HUES64 (cell line): ENCODE results near the gene PNO1.
A peak's percentile ranks its signal among the peaks of the same experiment; 100 is the strongest.

ENCODE experiments used
- H3K27ac ChIP-seq: 2 replicates; pipeline ENCODE4 v1.7.0; 2013; ENCODE audit warnings: low read depth, low read length, inconsistent platforms
- H3K27me3 ChIP-seq: 2 replicates; pipeline ENCODE4 v1.6.1; 2013; ENCODE audit warnings: mild to moderate bottlenecking, low read length; ENCODE audit not compliant: insufficient read depth
- H3K36me3 ChIP-seq: 2 replicates; pipeline ENCODE4 v1.6.1; 2013; ENCODE audit warnings: mild to moderate bottlenecking, low read length; ENCODE audit not compliant: insufficient read depth
- H3K4me1 ChIP-seq: 2 replicates; pipeline ENCODE4 v1.6.1; 2013; ENCODE audit warnings: mild to moderate bottlenecking, low read length, moderate library complexity; ENCODE audit not compliant: insufficient read depth
- H3K4me3 ChIP-seq: 2 replicates; pipeline ENCODE4 v1.5.1; 2013; ENCODE audit warnings: mild to moderate bottlenecking, low read length, moderate library complexity
- H3K9ac ChIP-seq: 2 replicates; pipeline ENCODE4 v1.6.1; 2013; ENCODE audit warnings: mild to moderate bottlenecking, low read depth, low read length
- H3K9me3 ChIP-seq: 2 replicates; pipeline ENCODE4 v1.6.1; 2013; ENCODE audit warnings: low read depth, low read length; ENCODE audit not compliant: insufficient read depth
- WGBS: fragments of 150-250, 120-280 bp; methylation state at CpG from one replicate; pipeline ENCODE4 v1.1.7; 2013; ENCODE audit warnings: missing lambda C conversion rate; 5-methylcytosine and 5-hydroxymethylcytosine counted together

Gene PNO1

DNA sequence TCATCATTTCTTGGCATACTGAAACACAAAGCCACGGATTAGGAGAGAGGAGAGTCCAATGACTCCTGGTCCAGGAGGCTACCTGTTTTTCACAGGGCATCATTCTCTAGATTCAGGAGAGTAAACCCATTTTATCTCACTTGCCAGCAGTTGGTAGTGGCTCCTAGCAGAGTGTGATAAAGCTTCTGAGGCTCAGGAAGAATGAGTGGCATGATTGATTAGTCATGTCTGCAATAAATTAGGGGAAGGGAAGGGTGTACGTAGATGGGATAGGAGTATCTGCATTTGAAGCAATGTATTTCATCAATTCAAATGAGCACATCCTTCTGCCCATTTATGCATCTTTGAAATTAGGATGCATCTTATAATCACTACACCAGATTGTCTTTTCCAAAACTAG, 31.1 kb upstream of the PNO1 start:
- 81% methylated on average over 2 of the region's 2 CpGs for WGBS

DNA sequence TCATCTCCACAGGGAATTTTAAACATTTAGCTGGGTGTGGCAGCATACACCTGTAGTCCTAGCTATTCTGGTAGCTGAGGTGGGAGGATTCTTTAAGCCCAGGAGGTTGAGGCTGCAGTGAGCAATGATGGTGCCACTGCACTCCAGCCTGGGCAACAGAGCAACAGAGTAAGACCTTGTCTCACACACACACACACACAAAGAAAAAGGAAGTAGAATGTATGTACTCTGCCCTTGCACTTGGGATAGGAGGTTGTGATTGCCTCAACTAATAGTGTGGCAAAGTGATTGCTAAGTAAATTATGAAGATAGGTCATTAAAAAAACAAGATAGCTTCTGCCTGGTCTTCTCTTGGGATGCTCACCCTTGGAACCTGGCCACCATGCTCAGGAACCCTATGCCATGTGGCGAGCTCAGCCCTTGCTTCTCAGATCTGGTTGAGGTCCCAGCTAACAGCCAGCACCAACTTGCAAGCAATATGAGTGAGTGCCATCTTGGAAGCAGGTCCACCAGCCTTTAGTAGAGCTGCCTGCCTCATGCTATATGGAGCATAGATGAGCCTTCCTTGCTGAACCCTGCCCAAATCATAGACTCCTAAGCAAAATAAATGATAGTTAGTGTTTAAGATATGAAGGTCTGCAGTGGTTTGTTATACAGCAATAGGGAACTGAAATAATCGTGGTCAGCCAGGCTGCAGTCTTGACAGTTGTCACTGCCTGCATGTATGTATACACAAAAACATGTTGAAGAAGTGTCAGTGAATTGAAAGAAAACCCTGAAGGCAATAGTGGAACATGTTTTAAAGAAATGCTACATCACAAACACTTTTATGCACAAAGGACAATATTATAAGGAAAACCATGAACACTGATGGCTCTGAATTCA, 30.1 kb upstream of the PNO1 start:
- 47% methylated on average over 2 of the region's 2 CpGs for WGBS
- Histone ChIP-seq H3K4me1 (no peaks in the 10 kb centered on the region), H3K27ac (no peak overlapping the region), H3K9ac (no peak overlapping the region), H3K9me3 (no peaks in the 10 kb centered on the region), H3K36me3 (peaks cover 6% of the 10 kb centered on the region; the same call in 1 of the 2 replicates), H3K27me3 (no peaks in the 10 kb centered on the region), H3K4me3 (no peak overlapping the region)

More for the DNA sequence above, 31.1 kb upstream of the PNO1 start:
- Histone ChIP-seq H3K4me1 (no peaks in the 10 kb centered on the region), H3K4me3 (no peak overlapping the region), H3K9me3 (no peaks in the 10 kb centered on the region), H3K36me3 (no peaks in the 10 kb centered on the region), H3K27ac (no peak overlapping the region), H3K9ac (no peak overlapping the region), H3K27me3 (no peaks in the 10 kb centered on the region)

DNA sequence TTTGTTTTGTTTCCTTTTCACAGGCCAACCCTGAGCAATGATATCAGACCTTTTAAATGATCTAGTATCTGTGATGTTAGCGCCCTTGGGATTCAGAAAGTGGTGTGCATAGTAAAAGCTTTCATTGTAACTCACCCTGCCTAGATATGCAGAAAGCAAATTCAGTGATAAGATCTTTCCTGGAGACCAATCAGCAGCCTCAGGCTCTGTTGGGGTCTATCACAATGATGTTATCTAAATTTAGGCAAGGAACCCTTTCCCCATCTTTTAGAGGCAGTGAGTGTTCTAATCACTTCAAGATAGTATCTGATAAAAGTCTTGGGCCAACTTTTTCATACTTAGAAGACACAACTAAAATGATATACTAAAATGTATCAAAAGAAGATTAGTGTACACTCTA, 23.6 kb upstream of the PNO1 start:
- Histone ChIP-seq H3K9ac (no peak overlapping the region), H3K9me3 (no peaks in the 10 kb centered on the region), H3K36me3 (peaks cover 54% of the 10 kb centered on the region), H3K27me3 (no peaks in the 10 kb centered on the region), H3K4me3 (no peak overlapping the region), H3K27ac (no peak overlapping the region), H3K4me1 (no peaks in the 10 kb centered on the region)
- 90% methylated on average over 1 of the region's 1 CpG for WGBS

DNA sequence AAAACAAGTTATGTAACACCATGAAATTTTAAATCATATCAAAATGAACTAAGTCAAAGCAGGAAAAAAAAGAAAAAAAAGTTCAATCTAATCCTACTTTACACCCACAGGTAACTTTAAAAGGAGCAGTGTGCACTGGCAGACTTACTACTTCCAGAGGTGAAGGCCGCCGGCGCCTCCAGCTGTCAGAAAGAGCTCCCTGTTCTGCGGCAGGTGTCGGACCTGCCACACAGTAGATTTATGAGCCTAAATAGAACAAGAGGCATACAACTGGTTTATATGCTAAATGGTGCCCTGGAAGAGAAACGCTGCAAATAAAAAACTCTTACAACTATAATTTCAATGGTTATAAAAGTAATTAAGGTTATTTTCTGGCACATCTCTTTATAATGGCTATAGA, 23.1 kb upstream of the PNO1 start:
- WGBS: 96% methylated on average over 5 of the region's 6 CpGs
- Histone ChIP-seq H3K36me3 (peaks cover 57% of the 10 kb centered on the region), H3K4me3 (no peak overlapping the region)

DNA sequence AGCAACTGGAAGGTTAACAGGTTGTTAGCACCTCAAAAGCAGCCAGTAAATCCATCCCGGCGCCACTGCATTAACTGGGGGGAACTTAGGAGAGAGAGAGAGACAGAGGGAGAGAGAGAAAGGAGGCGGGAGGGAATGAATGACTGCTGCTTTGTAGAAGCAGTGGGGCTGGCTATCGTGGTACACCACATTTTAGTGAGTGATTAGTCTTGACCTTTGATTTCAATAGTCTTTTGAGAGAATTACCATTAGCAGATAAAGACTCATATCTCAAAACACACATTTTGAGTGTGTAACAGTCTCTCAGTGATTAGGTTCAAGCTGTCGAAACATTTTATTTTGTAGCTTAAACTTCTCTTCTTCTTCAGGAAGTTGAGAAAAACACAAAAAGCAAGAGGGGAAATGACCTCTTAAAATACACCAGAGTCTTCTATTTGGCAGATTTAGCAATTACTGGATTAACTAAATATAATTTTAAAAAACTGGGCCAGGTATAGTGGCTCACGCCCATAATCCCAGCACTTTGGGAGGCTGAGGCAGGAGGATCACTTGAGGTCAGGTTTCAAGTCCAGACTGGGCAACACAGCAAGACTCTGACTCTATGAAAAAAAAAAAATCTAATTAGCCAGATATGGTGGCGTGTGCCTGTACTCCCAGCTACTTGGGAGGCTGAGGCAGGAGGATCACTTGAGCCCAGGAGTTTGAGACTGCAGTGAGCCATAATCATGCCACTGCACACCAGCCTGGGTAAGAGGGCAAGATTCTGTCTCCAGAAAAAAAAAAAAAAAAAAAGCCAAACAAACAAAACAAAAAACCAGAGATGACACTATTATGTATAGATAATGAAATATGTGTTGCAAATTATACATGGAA, 22.0 kb upstream of the PNO1 start:
- Histone ChIP-seq H3K4me3 (no peak overlapping the region), H3K9me3 (no peaks in the 10 kb centered on the region), H3K4me1 (no peaks in the 10 kb centered on the region), H3K36me3 (peaks cover 62% of the 10 kb centered on the region), H3K9ac (no peak overlapping the region), H3K27me3 (no peaks in the 10 kb centered on the region), H3K27ac (no peak overlapping the region)
- WGBS: 93% methylated on average over 7 of the region's 7 CpGs

More for the DNA sequence above, 23.1 kb upstream of the PNO1 start:
- Histone ChIP-seq H3K9ac (no peak overlapping the region), H3K27ac (no peak overlapping the region), H3K9me3 (no peaks in the 10 kb centered on the region), H3K27me3 (no peaks in the 10 kb centered on the region), H3K4me1 (no peaks in the 10 kb centered on the region)

DNA sequence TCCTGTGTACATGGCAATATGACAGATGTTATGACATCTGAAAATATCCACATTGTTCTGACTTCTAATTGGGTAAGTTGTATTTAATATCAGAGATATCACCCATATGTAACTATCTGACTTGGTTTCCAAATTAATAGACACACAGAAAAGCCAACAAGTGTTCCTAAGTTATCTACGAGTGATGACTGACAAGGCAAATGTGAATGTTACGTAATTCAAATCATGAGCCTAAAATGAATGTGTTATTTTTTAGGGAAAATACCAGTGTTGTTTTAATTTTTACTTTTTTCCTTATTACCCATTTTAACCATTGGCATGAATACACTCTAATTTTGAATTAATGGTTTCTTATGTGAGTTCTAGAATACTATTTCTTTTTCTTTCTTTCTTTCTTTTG, 15.8 kb upstream of the PNO1 start:
- Histone ChIP-seq H3K27me3 (no peaks in the 10 kb centered on the region), H3K4me3 (no peak overlapping the region), H3K4me1 (no peaks in the 10 kb centered on the region), H3K9me3 (no peaks in the 10 kb centered on the region), H3K27ac (no peak overlapping the region), H3K36me3 (peaks cover 40% of the 10 kb centered on the region), H3K9ac (no peak overlapping the region)
- WGBS: 100% methylated on average over 2 of the region's 2 CpGs

DNA sequence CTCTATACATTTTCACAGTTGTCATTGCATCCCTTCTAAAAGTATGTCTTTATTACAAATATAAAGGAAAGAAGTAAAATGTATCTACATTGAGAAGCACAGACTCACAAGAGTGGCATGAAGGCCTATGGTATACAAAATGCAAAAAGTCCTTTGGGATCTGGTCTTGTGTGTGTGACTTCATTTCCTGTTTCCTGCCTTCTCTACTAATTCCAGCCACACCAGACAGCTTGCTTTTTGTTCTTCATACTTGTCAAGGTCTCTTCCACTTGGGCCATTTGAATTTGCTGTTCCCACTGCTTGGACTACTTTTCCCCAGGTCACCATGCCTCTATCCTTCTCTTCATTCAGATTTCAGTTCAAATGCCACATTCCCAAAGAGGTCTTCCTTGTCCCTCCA, 6.7 kb upstream of the PNO1 start:
- H3K4me3 ChIP-seq: no peak overlapping the region
- H3K27me3 ChIP-seq: no peaks in the 10 kb centered on the region
- peaks cover 3% of the 10 kb centered on the region; the same call in 1 of the 2 replicates for H3K36me3 ChIP-seq
- H3K9ac ChIP-seq: no peak overlapping the region
- H3K9me3 ChIP-seq: no peaks in the 10 kb centered on the region
- no peaks in the 10 kb centered on the region for H3K4me1 ChIP-seq
- H3K27ac ChIP-seq: no peak overlapping the region

DNA sequence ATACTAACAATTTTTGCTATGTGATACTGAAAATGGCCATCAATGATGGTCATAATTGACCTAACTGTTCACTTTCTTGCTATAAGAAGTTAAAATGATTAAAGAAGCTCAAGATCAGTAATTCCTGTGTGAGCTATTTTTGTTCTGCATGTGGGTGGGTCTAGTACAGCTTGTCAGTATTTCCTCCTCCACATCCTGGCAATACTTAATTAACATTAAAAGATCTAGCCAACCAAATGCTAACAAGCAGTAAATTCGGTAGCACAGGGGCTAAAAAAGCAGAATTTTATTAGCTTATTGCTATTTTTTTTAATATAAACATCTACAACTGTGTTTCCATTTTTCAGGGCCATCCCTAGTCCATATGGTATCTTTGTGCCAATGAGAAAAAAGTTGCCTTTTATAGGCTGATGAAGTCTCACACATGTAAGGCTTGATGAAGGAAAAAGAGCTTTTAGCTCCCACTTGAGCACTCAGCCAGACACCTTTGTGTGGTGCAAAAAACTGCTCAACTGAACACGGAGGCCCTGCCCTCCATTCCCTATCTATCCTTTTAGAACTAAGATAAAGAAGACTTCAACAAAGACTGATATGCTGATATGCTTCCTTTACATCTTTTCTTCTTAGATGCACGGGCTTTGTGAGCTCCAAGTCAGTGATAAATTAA, 4.9 kb upstream of the PNO1 start:
- Histone ChIP-seq H3K9me3 (no peaks in the 10 kb centered on the region), H3K4me3 (no peak overlapping the region), H3K9ac (no peak overlapping the region), H3K27me3 (no peaks in the 10 kb centered on the region), H3K4me1 (peaks cover 5% of the 10 kb centered on the region; the same call in 1 of the 2 replicates), H3K27ac (no peak overlapping the region), H3K36me3 (no peaks in the 10 kb centered on the region)
- 88% methylated on average over 3 of the region's 3 CpGs for WGBS

DNA sequence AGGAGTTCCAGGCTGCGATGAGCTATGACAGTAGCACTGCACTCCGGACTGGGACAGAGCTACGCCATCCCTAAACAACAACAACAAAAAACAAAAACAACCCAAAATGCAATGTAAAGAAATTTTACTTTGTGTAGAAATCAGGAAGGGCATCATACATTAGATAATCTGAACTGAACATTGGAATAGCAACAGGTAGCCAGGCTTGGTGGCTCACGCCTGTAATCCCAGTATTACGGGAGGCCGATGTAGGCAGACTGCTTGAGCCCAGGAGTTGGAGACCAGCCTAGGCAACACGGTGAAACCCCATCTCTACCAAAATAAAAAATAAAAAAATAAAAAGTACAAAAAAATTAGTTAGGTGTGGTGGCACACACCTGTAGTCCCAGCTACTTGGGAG, 2.1 kb upstream of the PNO1 start:
- H3K36me3 ChIP-seq: peaks cover 16% of the 10 kb centered on the region
- no peak overlapping the region for H3K27ac ChIP-seq
- WGBS: 98% methylated on average over 4 of the region's 7 CpGs
- H3K4me3 ChIP-seq: no peak overlapping the region
- no peaks in the 10 kb centered on the region for H3K9me3 ChIP-seq
- no peak overlapping the region for H3K9ac ChIP-seq
- H3K4me1 ChIP-seq: peaks cover 8% of the 10 kb centered on the region; the same call in 1 of the 2 replicates
- no peaks in the 10 kb centered on the region for H3K27me3 ChIP-seq

DNA sequence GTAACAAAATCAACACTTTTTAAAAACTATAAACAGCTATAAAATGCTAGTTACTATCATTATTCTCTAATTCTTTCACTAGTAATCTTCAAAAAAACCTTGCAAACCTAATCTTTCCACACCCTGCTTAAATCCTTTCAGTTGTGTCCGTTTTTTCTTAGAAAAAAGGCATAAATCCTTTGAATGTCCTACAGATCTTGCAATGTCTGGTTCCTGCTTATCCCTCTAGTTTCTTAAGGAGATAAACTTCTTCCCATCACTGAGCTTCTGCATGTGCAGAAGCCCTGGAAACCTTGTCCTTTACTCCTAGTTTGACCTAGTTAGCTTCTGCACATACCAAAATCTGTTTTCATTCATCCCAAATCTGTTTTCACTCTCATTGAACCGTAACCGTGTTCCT, 1.3 kb upstream of the PNO1 start:
- Histone ChIP-seq H3K4me1 (peaks cover 8% of the 10 kb centered on the region; the same call in 1 of the 2 replicates), H3K9me3 (no peaks in the 10 kb centered on the region), H3K27ac (peak overlapping the region; percentile 84; the same call in 1 of the 2 replicates), H3K9ac (peak overlapping the region; percentile 86), H3K36me3 (peaks cover 24% of the 10 kb centered on the region), H3K27me3 (no peaks in the 10 kb centered on the region), H3K4me3 (peak overlapping the region; percentile 85)
- 43% methylated on average over 3 of the region's 3 CpGs for WGBS

DNA sequence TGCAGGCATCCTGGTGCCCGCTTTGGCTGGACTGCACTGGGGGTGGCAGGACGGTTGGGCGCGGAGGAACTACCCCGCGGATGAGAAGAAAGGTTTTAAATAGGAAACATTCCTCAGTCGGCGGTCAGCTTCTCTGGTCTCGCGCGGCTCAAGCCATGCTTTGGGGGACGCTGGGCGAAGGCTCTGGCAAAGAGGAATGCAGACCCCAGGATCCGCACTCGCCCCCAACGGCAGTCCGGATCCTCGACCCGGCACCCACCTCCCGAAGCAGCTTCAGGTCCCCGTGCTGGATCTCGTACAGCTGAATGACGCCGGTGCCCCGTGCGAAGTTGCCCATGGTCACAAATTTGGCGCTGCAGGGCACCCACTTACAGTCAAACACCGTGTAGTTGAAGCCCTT, 686 bp upstream of the PNO1 start:
- Histone ChIP-seq H3K36me3 (peaks cover 30% of the 10 kb centered on the region), H3K4me1 (peaks cover 8% of the 10 kb centered on the region; the same call in 1 of the 2 replicates), H3K9me3 (no peaks in the 10 kb centered on the region), H3K27me3 (no peaks in the 10 kb centered on the region), H3K4me3 (peak overlapping the region; percentile 85), H3K9ac (peak overlapping the region; percentile 86), H3K27ac (peak overlapping the region; percentile 84)
- WGBS: under 1% methylated on average over 28 of the region's 28 CpGs
